OCI-M1 (cell line): ENCODE measurements around the gene B4GALT7.
A peak's percentile ranks its signal among the peaks of the same experiment; 100 is the strongest.

Source experiments
- DNase-seq: peaks from one replicate; lab custom pipeline; 2025; lab: John Stamatoyannopoulos, UW

Gene B4GALT7

GRCh38 chr5:177593511-177593910, 6.4 kb upstream of the B4GALT7 start:
- no peak for DNase-seq

- DNase-seq, result no peak
Measured at GRCh38 chr5:177594071-177594470, 5.9 kb upstream of the B4GALT7 start.

GRCh38 chr5:177595026-177595585, 4.8 kb upstream of the B4GALT7 start:
- DNase-seq, result no peak

- DNase-seq, result no peak
Measured at GRCh38 chr5:177595991-177596774, 3.7 kb upstream of the B4GALT7 start.

GRCh38 chr5:177596775-177597238, 3.1 kb upstream of the B4GALT7 start:
- no peak for DNase-seq

- peak; percentile 24 for DNase-seq
Measured at GRCh38 chr5:177598477-177598876, 1.5 kb upstream of the B4GALT7 start.

- DNase-seq, result no peak
Measured at GRCh38 chr5:177600508-177601018, 631 bp downstream of the B4GALT7 start.

GRCh38 chr5:177601126-177601525, 1.2 kb downstream of the B4GALT7 start:
- no peak for DNase-seq

GRCh38 chr5:177601577-177602457, 1.9 kb downstream of the B4GALT7 start:
- DNase-seq, result no peak

GRCh38 chr5:177602458-177602830, 2.5 kb downstream of the B4GALT7 start:
- DNase-seq, result no peak

- DNase-seq, result no peak
Measured at GRCh38 chr5:177603631-177604030, 3.7 kb downstream of the B4GALT7 start.

GRCh38 chr5:177604116-177604521, 4.2 kb downstream of the B4GALT7 start:
- no peak for DNase-seq

- DNase-seq, result no peak
Measured at GRCh38 chr5:177604656-177605055, 4.7 kb downstream of the B4GALT7 start.

GRCh38 chr5:177605078-177605477, 5.1 kb downstream of the B4GALT7 start:
- DNase-seq, result no peak

- DNase-seq, result no peak
Measured at GRCh38 chr5:177605667-177606066, 5.7 kb downstream of the B4GALT7 start.

GRCh38 chr5:177606071-177607051, 6.4 kb downstream of the B4GALT7 start:
- DNase-seq, result no peak

- no peak for DNase-seq
Measured at GRCh38 chr5:177607115-177607451, 7.2 kb downstream of the B4GALT7 start.

GRCh38 chr5:177607452-177608192, 7.7 kb downstream of the B4GALT7 start:
- peak; percentile 75 for DNase-seq

- DNase-seq, result no peak
Measured at GRCh38 chr5:177608243-177609075, 8.5 kb downstream of the B4GALT7 start.
